Islet of Langerhans (tissue), 1 donor: ENCODE results near the gene PSD4.
A peak's percentile ranks its signal among the peaks of the same experiment; 100 is the strongest.
"Not testable (repeated sequence)": the region's sequence is repeated elsewhere in the genome, so short reads cannot be mapped to it uniquely, and the experiment has no call there.

ENCODE experiments used
- FAIRE-seq: peaks from one replicate; lab custom pipeline; 2011; peaks lifted over from hg19 to GRCh38; lab: Jason Lieb, UNC

PSD4 gene

DNA sequence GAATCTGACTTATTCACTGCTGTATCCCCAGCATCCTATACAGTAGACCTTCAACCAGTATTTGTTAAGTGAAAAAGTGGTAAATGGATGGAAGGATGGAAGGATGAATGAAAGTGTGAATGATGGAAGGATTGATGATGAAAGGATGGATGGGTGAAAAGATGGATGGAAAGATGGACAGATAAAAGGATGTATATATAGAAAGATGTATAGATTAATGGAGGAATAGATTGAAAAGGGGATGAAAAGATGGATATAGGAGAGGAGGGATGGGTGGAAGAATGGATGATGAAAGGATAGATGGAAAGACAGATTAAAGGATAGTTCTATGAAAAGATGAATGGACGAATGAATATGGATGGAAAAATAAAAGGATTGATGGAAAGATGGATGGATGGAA is 50.0 kb downstream of the PSD4 start:
- FAIRE-seq = no peak

DNA sequence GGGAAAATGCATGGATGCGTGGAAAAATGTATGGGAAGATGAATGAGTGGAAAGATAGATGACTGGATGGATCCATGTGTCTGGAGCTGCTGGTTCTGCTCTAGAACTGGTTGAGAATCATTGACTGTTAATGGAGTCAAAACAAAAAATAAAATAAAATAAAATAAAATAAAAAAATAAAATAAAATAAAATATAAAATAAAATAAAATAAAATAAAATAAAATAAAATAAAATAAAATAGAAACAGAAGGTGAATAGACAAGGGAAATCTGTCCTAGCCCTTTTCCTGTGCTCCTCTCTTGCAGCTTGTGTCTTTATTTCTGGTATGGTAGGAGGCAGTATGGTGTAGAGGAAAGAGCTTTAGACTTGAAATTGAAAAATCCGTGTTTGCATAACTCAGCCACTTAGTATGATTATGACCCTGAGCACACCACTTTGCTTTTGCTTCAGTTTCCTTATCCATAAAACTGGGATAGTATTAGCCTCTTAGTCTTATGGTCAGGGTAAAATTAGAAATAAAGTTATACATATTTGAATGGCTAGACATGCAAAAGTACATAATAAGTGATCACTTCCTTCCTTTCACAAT is 51.0 kb downstream of the PSD4 start:
- peak; percentile 76 for FAIRE-seq

DNA sequence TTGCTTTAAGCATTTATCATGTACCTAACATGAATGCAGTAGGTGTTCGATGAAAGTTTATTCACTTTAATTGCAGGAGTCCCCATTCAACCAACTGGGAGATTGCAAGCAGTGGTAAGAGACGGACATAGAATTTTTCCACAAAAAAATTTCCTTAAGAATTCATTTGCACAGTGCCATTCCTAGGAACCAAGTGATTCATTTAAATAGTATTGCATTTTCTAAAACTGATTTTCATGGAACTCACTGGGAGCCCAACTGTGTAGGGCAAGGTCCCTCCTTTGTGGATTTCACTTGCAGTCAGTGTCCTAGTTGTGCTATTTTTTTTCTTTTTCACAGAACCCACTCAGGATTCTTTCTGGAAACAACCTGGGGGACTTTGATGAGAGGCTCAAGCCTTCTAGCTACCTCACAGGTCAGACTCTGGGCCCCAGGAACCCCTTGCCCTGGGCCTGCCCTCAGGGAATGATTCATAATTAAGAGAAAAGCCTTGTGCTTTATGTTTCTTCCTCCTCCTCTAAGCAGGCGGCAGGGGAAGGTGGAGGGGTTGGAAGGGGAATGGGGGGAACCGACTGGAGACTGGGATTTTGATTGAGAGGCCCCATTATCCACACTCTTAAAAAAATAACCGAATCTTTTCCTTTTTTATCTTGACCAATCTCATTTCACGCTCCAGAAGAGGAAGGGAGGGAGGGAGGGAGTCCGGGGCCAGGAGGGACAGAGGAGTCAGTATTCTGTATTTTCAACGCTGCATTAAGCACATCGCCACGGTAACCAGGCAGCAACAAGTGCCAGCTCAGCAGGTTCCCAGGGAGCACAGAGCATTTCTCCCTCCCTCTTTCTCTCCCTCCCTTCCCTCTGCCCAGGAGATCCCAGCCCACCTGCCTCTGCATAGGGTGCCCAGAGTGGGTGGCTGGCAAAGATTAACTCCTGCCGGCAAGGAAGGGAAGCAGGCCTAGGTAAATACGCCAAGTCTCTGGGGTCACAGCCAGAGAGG is 51.8 kb downstream of the PSD4 start:
- FAIRE-seq = peak; percentile 76

DNA sequence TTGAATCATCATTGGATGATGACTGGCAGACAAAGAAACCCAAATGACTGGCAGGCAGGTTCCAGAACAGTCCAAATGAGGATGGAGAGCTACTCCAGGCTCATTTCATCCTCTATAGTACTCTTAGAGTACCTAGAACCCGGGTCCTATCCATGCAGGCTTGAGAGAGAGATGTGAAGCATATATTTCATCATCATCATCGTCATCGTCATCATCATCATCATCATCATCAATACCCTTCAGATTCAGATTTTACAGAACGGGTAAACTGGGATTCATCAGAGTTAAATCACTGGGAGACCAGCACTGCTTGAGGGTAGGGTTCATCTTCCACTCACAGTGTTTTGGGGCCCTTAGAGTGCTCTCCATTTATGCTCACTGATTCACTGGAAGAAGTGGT is 52.7 kb downstream of the PSD4 start:
- FAIRE-seq = no peak

DNA sequence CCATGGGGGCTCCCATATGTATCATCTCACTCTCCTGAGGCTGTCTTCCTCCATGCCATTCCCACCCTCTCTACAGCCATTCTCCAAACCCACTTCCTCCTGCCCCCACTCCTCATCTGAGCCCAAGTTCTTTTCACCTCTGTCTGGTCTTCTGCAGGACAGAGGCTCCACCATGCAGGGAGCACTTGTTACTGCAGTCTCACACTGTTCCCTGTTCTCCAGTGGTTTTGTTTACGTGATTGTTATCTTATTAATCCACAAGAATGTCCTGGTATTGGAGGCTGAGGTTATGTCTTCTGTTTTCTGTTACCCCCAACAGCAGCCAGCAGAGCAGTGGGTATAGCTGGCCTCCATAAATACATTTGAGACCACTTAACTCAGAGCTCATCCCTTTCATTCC is 53.5 kb downstream of the PSD4 start:
- no peak for FAIRE-seq

DNA sequence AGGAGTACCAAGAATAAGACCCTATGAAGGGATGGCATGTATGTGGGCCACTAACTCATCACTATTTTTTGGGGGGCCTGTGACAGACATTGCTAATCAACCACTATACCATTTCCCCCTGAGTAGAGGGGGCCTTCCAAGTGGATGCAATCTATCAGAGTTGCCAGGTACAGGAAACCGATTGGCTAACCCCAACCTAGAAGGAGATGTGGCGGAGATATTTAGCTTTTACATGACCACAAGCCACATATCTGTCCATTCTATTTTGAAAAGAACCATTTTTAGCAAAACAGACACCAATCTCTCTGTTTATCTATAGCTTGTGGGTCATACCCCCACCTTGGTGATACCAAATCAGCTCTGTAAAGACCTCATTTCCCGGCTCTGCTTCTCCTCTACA is 53.9 kb downstream of the PSD4 start:
- no peak for FAIRE-seq

DNA sequence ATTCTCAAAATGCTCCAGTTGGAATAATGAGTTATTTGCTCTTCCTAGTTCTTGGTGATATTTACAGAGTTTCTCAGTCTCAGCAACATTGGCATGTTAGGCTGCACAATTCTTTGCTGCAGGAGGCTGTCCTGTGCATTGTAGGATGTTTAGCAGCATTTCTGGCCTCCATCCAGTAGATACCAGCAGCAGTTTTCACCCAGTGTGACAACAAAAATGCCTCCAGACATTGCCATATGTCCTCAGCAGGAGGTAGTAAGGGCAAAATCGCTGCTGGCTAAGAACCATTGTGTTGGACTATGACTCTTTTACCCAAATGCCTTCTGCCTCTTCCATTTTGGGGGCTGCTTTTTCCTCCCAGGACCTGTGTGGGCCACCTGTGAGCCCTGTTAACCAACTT is 54.6 kb downstream of the PSD4 start:
- no peak for FAIRE-seq

DNA sequence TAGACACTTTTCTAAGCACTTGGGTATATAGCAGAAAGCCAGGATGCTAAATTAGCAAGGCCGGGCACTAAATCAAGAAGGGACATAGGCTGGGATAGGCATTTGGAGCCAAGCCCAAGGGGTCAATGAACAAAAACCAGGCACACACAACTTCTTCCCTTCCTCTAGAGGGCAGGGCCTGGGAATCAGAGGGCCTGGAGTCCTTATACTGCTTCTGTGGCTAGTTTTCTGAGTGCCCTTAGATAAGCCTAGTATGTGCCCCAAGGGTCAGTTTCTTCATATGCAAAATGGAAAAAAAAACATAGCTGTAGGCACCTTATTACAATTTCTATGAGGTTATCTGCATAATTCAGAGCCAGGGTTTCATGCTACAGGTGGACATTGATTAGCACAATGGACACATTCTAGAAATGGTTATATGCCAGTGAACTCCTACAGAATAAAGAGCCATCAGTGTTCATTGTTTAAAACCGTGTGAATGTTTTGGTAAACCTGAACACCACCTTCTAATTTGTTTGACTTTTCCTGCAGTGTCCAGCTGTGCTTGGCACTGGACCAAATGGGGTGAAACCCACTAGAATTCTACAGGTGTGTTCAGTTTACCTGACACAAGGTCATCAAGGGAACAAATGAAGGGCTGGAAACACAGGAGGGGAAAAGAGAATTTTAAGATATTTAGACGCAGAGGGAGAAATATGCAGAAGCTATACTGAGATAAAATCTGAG is 55.4 kb downstream of the PSD4 start:
- no peak for FAIRE-seq

DNA sequence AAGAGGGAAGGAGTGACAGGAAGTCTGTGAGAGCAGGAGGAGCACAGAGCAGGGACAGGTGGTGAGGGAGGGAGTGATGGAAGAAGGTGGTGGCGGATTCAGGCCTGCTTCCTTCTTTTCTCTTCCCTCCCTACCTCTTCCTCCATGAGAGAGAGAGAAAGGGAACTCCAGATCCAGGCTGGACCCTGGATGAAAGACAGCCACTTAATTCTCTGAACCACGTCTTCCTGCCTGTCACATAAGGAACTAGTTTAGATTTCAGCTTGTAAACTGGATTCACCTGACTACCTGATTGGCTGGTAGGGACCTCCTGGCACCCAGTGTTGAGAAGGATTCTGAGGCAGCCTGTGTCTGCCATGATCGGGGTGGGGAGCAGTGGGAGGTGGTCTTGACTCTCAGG is 56.0 kb downstream of the PSD4 start:
- FAIRE-seq = no peak

DNA sequence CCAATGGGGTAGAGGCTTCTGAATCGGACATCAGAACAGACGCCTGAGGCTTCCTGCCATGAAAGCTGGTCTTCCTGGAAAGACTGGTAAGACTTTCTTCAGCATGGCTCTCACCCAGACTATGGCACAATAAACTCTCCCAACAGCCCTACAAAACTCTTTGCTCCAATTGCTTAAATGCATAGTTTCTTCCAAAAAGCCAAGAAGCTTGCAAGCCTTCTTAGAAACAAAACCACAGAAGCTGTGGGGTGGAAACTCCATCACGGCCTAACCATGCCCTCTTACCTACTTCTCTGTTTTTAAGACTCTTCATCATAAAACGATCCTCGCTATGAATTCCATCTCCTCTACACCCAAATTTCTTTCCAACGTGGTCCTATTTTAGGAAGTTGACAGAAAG is 56.8 kb downstream of the PSD4 start:
- FAIRE-seq = no peak

DNA sequence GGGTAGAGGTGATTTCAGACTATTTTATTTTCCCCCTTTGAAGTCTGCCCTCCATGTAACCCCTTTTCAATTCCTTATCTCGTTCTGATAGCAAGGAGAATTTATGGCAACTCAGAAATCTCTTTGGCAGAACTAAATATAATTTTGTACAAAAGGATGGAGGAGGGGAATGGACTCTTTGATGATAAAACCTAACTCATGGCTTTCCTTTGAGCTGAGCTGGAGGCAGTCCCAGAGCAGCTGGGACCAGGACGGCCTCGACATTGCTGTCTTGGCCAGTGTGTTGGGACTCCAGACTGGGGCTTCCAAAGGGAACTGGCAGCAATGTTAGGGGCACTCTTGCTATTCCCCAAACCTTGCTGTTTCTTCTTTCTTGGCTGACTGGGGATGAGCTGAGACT is 57.3 kb downstream of the PSD4 start:
- no peak for FAIRE-seq

DNA sequence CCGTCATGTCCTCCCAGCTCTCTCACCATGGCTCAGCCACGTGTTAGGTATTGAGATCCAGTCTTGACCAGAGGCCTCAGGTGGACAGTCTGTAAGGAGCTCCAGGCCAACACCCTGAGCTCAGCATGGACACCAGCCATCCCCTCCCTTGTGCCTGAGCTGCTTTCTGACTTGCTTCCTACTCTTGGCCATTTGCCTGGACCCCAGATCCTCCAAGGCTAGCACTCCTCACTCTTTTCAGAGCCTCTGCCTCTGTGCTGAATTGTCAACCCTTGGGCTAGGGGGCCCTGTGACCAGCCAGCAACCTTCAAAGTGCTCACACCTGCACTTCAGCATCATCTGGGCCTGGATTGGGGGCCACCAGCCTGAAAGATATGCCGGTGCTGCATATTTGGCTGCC is 58.4 kb downstream of the PSD4 start:
- no peak for FAIRE-seq

DNA sequence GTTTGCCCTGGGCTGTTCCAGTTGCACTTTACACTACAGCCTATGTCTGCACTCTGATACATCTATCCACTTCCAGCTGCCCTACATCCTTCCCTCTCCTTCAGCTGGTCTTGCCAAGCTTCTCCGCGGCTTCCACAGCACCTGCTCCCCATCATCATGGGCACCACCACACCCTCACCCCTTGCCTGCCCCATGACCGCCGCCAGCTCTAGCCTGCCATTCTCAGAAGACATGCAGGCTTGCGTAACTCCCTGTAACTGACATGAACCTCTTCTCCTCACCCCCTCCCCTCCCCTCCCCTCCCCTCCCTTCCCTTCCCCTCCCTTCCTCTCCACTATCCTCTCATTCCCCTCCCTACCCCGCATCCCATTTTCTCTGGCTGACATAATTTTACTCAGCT is 59.0 kb downstream of the PSD4 start:
- no peak for FAIRE-seq

DNA sequence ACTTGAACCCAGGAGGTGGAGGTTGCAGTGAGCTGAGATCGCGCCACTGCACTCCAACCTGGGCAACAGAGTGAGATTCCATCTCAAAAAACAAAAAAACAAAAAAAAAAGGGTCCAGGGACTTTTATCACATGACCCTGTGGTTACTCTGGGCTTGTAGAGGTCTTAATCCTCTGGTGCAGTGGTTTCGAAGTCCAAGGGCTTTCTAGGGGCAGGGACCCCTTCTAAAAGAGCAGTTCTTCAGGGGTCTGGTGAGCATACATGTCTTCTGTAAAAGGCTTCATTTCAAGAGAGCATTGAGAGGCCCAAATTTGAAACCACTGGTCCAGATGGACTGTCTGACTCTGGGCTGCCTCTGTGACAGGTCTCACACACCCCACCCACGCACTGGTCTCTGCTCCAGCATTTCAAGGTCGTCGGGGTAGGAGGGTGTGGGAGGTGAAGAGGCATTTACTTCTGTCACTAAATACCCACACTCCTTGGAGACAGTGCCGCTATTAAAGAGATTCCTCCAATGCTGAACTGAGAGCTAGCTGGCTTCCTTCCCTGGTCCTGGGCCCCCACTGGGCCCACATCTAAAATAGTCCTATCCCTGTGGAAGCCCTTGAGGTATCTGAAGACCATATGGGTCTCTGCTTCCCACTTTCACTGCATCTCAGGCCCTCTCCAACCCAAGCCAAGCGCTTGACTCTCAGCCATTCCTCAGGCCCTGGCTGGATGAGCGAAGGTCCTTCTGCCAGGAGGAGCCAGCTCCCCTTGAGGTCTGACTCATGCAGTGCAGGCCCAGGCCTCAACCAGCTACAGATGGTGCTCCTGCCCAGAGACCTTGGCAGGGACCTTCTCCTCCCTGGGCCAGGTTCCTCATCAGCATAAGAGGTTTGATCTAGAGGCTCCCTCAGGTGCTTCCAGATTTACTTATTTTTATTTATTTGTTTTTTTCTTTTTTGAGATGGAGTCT is 60.1 kb downstream of the PSD4 start:
- no peak for FAIRE-seq

DNA sequence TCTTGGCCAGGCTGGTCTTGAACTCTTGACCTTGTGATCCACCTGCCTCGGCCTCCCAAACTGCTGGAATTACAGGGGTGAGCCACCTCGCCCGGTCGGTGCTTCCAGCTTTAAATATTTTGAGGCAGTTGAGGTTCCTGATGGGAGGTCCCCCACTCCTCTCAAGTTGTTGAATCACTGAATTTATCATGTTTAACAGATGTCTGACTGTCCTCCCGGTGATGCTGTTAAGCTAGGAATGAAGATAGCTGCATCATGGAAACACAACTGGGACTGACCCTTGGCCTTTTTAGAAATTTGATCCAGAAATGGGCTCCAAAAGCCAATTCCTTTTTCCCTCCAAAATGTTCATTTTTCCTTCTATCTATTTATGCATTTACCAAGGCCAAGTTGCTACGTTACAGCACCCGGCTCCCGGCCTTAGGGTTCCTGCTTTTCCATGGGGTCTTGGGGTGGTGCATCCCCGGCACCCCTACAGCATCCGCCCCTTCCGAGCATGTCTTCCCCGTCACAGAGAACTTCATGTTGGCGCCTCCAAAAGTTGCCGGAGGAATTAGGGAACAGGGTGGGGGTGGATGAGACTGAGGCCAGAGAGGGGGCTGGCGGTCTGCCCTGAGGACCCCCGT is 61.1 kb downstream of the PSD4 start:
- no peak for FAIRE-seq

DNA sequence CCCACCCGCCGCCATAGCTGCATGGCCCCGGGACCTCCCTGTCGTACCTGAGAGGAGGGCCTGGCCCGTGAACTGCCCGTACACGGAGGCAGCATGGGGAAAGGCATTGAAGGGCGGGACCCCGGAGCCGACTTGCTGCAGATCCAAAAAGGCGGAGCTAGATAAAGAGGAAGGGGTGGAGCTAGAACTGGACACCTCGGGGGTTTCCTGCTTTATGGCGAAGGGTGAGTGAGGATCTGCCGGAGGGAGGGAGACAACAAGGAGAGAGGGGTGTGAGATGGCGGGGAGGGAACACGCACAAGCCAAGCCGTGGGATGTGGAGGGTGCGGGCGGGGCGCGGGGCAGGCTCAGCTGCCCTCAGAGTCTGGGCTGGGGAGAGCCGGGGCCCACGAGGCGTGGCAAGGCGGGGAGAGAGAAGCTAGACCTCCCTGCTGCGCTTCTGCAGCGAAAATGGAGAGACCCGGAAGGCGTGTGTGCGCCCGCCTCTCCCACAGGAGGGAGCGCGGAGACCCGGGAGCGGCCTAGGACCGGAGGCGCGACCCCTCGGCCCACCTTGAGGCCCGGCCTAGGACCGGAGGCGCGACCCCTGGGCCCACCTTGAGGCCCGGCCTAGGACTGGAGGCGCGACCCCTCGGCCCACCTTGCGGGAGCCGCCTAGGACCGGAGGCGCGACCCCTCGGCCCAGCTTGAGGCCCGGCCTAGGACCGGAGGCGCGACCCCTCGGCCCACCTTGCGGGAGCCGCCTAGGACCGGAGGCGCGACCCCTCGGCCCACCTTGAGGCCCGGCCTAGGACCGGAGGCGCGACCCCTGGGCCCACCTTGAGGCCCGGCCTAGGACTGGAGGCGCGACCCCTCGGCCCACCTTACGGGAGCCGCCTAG is 61.8 kb downstream of the PSD4 start:
- not testable (repeated sequence) for FAIRE-seq

DNA sequence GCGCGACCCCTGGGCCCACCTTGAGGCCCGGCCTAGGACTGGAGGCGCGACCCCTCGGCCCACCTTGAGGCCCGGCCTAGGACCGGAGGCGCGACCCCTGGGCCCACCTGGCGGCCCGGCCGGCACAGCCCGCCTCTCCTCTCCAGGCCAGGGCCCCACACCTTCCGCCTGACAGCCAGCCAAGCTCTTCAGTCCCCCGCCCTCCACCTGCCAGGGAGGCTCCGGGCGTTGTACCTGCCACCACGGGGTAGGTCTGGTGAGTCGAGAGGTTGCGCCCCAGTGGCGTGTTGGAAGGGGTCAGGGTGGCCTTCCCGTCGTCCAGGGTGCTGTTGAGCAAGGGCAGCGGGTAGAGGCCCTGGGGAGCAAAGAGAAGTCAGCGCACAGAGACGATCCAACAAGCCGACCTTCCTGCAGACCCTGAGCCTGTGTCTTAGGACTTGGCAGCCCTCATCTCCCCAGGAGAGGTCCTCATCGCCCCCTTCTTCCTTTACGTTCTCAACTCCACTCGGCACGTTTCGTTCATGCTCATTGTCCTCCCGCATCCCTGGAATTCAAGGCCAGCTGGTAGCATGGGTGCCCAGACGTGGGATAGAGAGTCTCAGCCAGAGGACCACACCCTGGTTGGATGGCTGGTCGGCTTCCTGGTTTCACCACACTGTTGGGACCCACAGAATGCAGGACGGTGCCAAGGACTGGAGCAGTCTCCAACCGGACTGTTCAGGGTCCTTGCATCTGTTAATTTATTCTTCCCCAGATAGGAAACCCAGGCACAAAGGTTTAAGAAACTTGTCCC is 62.8 kb downstream of the PSD4 start:
- FAIRE-seq = no peak

DNA sequence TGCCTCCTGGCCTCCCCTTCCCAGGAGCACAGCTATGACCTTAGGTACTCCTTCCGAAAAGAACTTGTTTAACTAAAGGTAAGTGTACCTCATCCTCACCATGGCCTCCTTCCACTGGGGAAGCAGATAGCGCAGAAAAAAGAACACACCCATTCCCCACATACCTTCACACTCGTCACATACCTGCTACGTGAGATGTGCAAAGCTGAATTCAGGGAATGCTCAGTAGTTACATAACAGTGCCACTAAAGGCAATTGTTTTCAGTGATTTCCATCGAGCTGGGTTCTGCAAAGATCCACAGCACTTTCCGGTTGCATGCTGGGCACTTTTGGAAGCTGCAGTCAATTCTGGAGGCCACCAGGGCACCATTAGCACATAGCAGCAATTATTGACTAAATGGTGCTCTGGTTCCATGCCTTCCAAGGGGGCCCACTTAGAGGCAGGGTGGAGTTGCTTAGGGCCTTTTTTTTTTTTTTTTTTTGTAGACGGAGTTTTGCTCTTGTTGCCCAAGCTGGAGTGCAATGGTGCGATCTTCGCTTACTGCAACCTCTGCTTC is 63.9 kb downstream of the PSD4 start:
- no peak for FAIRE-seq
